SK-N-SH (cell line): ENCODE data around the gene ELMO2. TPM values are rescaled to one million over a fixed set of nuclear protein-coding genes. Genes with fewer than 3 reads are reported as not detected.

ENCODE experiments used
- CTCF ChIA-PET: fragments of 300-600, 350-600 bp; formaldehyde crosslinking; extraction: SDS; loops from one replicate; lab custom pipeline; 2021; lab: Yijun Ruan, JAX
- POLR2A ChIA-PET: fragments of 350-600 bp; sonication (Branson Sonifier 250); formaldehyde crosslinking; extraction: SDS; loops from one replicate; lab custom pipeline; 2020; ENCODE audit warnings: antibody characterized with exemption, inconsistent platforms; lab: Yijun Ruan, JAX
- DNase-seq: peaks from one replicate; pipeline ENCODE4 v3.0.0; 2012
- H2AFZ ChIP-seq: fragments of 200-600 bp; sonication (generic); 2 replicates; pipeline ENCODE4 v1.8.1; 2016; ENCODE audit warnings: antibody characterized with exemption, mild to moderate bottlenecking, low read depth
- H3F3A ChIP-seq: fragments of 200-600 bp; sonication (generic); replicated peaks from 2 replicates; pipeline ENCODE3; 2016; ENCODE audit warnings: antibody characterized with exemption, mild to moderate bottlenecking; ENCODE audit not compliant: insufficient read depth
- H3K27ac ChIP-seq, 2 experiments: fragments of 200-500 bp in 1 of 2; fragments of 200-600 bp in 1 of 2; sonication (Bioruptor generic) in 1 of 2; sonication (generic), shearing (Covaris generic) in 1 of 2; 2 replicates each; pipeline versions ENCODE4 v1.5.1 to v1.6.1; 2014 to 2016; ENCODE audit warnings: low read depth in 2 of 2, inconsistent platforms in 1 of 2, low read length in 1 of 2, mild to moderate bottlenecking in 1 of 2, mixed read lengths in 1 of 2
- H3K27me3 ChIP-seq: fragments of 200-600 bp; sonication (generic), shearing (Covaris generic); 2 replicates; pipeline ENCODE4 v1.6.1; 2016; ENCODE audit warnings: mixed run types; ENCODE audit not compliant: insufficient read depth
- H3K36me3 ChIP-seq, 2 experiments: fragments of 200-500 bp in 1 of 2; fragments of 200-600 bp in 1 of 2; sonication (Bioruptor generic) in 1 of 2; sonication (generic) in 1 of 2; replicated peaks in 1 of 2; 2 replicates each; pipeline versions ENCODE3 to v1.5.1; 2014 to 2016; ENCODE audit warnings: low read length in 1 of 2, mild to moderate bottlenecking in 1 of 2; ENCODE audit not compliant: insufficient read depth in 2 of 2, control insufficient read depth in 1 of 2
- H3K4me1 ChIP-seq, 2 experiments: fragments of 200-500 bp in 1 of 2; fragments of 200-600 bp in 1 of 2; sonication (Bioruptor generic) in 1 of 2; sonication (generic), shearing (Covaris generic) in 1 of 2; 2 replicates each; pipeline versions ENCODE4 v1.5.1 to v1.6.1; 2014 to 2016; ENCODE audit warnings: low read depth in 1 of 2, low read length in 1 of 2, mixed run types in 1 of 2; ENCODE audit not compliant: insufficient read depth in 2 of 2, control insufficient read depth in 1 of 2
- H3K4me2 ChIP-seq: fragments of 200-600 bp; sonication (generic), shearing (Covaris generic); 2 replicates; pipeline ENCODE4 v1.6.1; 2017; ENCODE audit warnings: mixed run types
- H3K4me3 ChIP-seq, 2 experiments: fragments of 200-500 bp in 1 of 2; fragments of 200-600 bp in 1 of 2; sonication (Bioruptor generic) in 1 of 2; sonication (generic), shearing (Covaris generic) in 1 of 2; 2 replicates each; pipeline versions ENCODE4 v1.5.1 to v1.8.1; 2014 to 2016; ENCODE audit warnings: low read depth in 2 of 2, inconsistent platforms in 1 of 2, low read length in 1 of 2, mild to moderate bottlenecking in 1 of 2, mixed read lengths in 1 of 2, moderate library complexity in 1 of 2
- H3K79me2 ChIP-seq: fragments of 200-600 bp; sonication (generic); 2 replicates; pipeline ENCODE4 v1.8.1; 2017; ENCODE audit warnings: mild to moderate bottlenecking; ENCODE audit not compliant: insufficient read depth
- H3K9ac ChIP-seq: fragments of 200-600 bp; sonication (generic); 2 replicates; pipeline ENCODE4 v1.6.1; 2017; ENCODE audit warnings: mixed run types
- H3K9me2 ChIP-seq: fragments of 200-600 bp; sonication (generic); 2 replicates; pipeline ENCODE4 v1.6.1; 2017; ENCODE audit warnings: mixed run types
- H3K9me3 ChIP-seq: fragments of 200-600 bp; sonication (generic); 2 replicates; pipeline ENCODE4 v1.6.1; 2017; ENCODE audit warnings: mixed run types, mild to moderate bottlenecking, moderate library complexity
- H4K20me1 ChIP-seq: fragments of 200-600 bp; sonication (generic); 2 replicates; pipeline ENCODE4 v1.6.1; 2017; ENCODE audit warnings: mild to moderate bottlenecking, mixed run types; ENCODE audit not compliant: insufficient read depth
- ELF1 ChIP-seq: IDR thresholded peaks from 2 replicates; pipeline ENCODE4 v1.4.0; 2012
- EP300 ChIP-seq, 2 experiments: IDR thresholded peaks; 2 replicates each; pipeline versions ENCODE4 v1.4.0 to v1.6.1; 2012; ENCODE audit warnings: borderline replicate concordance in 1 of 2, low read depth in 1 of 2, low read length in 1 of 2
- FOSL2 ChIP-seq: IDR thresholded peaks from 2 replicates; pipeline ENCODE4 v1.4.0; 2012; ENCODE audit warnings: low read depth, mild to moderate bottlenecking, moderate library complexity, borderline replicate concordance
- FOXJ3 ChIP-seq: sonication (generic); formaldehyde crosslinking; IDR thresholded peaks from 2 replicates; pipeline ENCODE4 v1.5.1; 2020; ENCODE audit warnings: mild to moderate bottlenecking, missing genetic modification reagents
- GABPA ChIP-seq: IDR thresholded peaks from 2 replicates; pipeline ENCODE4 v1.4.0; 2012; ENCODE audit warnings: low read depth, mild to moderate bottlenecking
- GATA2 ChIP-seq: sonication (generic); formaldehyde crosslinking; IDR thresholded peaks from 2 replicates; pipeline ENCODE4 v1.5.0; 2020; ENCODE audit warnings: mild to moderate bottlenecking, missing genetic modification reagents
- MEF2A ChIP-seq: IDR thresholded peaks from 2 replicates; pipeline ENCODE4 v1.4.0; 2012; ENCODE audit warnings: low read depth, borderline replicate concordance
- MXI1 ChIP-seq: IDR thresholded peaks from 2 replicates; pipeline ENCODE4 v1.6.1; 2012; ENCODE audit warnings: mild to moderate bottlenecking, low read depth, low read length, improper control_type of control experiment
- NFIC ChIP-seq: IDR thresholded peaks from 2 replicates; pipeline ENCODE4 v1.4.0; 2012; ENCODE audit warnings: borderline replicate concordance
- RAD21 ChIP-seq: IDR thresholded peaks from 2 replicates; pipeline ENCODE4 v1.6.1; 2012; ENCODE audit warnings: mild to moderate bottlenecking, low read length
- RCOR1 ChIP-seq: fragments of 150-350 bp; IDR thresholded peaks from 2 replicates; pipeline ENCODE4 v1.6.1; 2017; ENCODE audit warnings: antibody characterized with exemption, low read length
- RXRA ChIP-seq: IDR thresholded peaks from 2 replicates; pipeline ENCODE4 v1.4.0; 2012; ENCODE audit warnings: low read depth, mild to moderate bottlenecking, borderline replicate concordance
- SMC3 ChIP-seq: IDR thresholded peaks from 2 replicates; pipeline ENCODE4 v1.6.1; 2012; ENCODE audit warnings: low read depth, low read length, improper control_type of control experiment
- TAF1 ChIP-seq: IDR thresholded peaks from 2 replicates; pipeline ENCODE4 v1.6.1; 2012; ENCODE audit warnings: low read depth, mild to moderate bottlenecking, low read length, moderate library complexity, borderline replicate concordance
- YY1 ChIP-seq: IDR thresholded peaks from 2 replicates; pipeline ENCODE4 v1.4.0; 2012; ENCODE audit warnings: low read depth, mild to moderate bottlenecking
- WGBS: methylation state at CpG from one replicate; pipeline ENCODE4 v1.1.6; 2017; ENCODE audit warnings: low lambda C conversion rate; 5-methylcytosine and 5-hydroxymethylcytosine counted together
- polyA plus RNA-seq, 3 experiments: library from polyadenylated mRNA; depleted of rRNA; stranded (reverse); fragments of >200 nt; gene quantifications; 2 replicates each; pipeline ENCODE4 v1.2.3, GENCODE V29; 2012
- TF ChIP-seq, protein P1 (sequence below): IDR thresholded peaks from 2 replicates; pipeline ENCODE4 v1.4.0; 2012; ENCODE audit warnings: low read depth
- TF ChIP-seq, protein P2 (sequence below): IDR thresholded peaks from 2 replicates; pipeline ENCODE4; 2012
- TF ChIP-seq, protein P3 (sequence below): fragments of 150-350 bp; IDR thresholded peaks from 2 replicates; pipeline ENCODE4 v1.6.1; 2017; ENCODE audit warnings: antibody characterized with exemption, low read length, low read depth, borderline replicate concordance
- TF ChIP-seq, protein P4 (sequence below): fragments of 150-350 bp; IDR thresholded peaks from 2 replicates; pipeline ENCODE4 v1.6.1; 2016; ENCODE audit warnings: mild to moderate bottlenecking, low read depth, low read length
- TF ChIP-seq, protein P5 (sequence below): IDR thresholded peaks from 2 replicates; pipeline ENCODE4 v1.4.0; 2012; ENCODE audit warnings: low read depth, borderline replicate concordance

Gene ELMO2
- polyA plus RNA-seq, 1 of the 3 experiments (the other 2 are of a cell fraction), result 32.1 TPM

DNA sequence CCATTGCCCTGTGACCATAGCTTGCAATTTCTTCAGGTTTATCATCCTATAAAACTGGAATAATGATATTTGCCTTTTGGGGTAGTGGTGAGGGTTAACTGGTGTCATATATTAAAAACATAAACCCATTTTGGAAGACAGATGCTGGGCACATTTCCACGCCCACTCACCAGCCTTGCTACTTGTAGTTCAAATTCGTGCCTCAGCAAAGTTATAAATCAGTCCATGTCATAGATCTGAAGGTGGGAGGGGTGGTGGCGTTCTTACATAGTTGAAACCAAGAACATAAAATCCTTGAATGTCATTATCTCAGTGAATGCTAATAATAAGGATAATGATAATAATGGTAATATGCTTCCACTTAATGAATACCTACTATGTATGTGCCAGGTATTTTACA, 9.4 kb upstream of the ELMO2 start:
- DNase-seq, result no peak
- TF ChIP-seq, protein P1, sequence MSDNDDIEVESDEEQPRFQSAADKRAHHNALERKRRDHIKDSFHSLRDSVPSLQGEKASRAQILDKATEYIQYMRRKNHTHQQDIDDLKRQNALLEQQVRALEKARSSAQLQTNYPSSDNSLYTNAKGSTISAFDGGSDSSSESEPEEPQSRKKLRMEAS, result no peak
- TF ChIP-seq, protein P2, sequence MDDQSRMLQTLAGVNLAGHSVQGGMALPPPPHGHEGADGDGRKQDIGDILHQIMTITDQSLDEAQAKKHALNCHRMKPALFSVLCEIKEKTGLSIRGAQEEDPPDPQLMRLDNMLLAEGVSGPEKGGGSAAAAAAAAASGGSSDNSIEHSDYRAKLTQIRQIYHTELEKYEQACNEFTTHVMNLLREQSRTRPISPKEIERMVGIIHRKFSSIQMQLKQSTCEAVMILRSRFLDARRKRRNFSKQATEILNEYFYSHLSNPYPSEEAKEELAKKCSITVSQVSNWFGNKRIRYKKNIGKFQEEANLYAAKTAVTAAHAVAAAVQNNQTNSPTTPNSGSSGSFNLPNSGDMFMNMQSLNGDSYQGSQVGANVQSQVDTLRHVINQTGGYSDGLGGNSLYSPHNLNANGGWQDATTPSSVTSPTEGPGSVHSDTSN, result no peak
- no peak for TF ChIP-seq YY1
- no peak for TF ChIP-seq ELF1
- no peak for TF ChIP-seq MEF2A
- TF ChIP-seq, protein P3, sequence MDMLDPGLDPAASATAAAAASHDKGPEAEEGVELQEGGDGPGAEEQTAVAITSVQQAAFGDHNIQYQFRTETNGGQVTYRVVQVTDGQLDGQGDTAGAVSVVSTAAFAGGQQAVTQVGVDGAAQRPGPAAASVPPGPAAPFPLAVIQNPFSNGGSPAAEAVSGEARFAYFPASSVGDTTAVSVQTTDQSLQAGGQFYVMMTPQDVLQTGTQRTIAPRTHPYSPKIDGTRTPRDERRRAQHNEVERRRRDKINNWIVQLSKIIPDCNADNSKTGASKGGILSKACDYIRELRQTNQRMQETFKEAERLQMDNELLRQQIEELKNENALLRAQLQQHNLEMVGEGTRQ, result no peak
- no peak for TF ChIP-seq GATA2 (CRISPR knock-in tag)
- Histone ChIP-seq H3K36me3 (no peaks in the 10 kb centered on the region), H3K4me1 (peaks cover 0 to under 1% of the 10 kb centered on the region in 2 experiments; a peak in 1 of 4 replicates), H3K27ac (no peak overlapping the region), H3K9me2 (no peaks in the 10 kb centered on the region), H3K4me3 (no peak overlapping the region), H3K9me3 (no peaks in the 10 kb centered on the region), H4K20me1 (no peaks in the 10 kb centered on the region), H3K79me2 (no peaks in the 10 kb centered on the region), H3K27me3 (no peaks in the 10 kb centered on the region), H3F3A (no peaks in the 10 kb centered on the region), H2AFZ (no peak overlapping the region), H3K9ac (no peak overlapping the region), H3K4me2 (no peak overlapping the region)
- ChIA-PET POLR2A (no interaction called here), CTCF (interaction anchor here (0.9 kb wide), 2 partner anchors 12 to 241 kb away, joined by 3 read pairs; no protein-coding TSS in a partner anchor)
- 44% methylated on average over 3 of the region's 3 CpGs for WGBS

DNA sequence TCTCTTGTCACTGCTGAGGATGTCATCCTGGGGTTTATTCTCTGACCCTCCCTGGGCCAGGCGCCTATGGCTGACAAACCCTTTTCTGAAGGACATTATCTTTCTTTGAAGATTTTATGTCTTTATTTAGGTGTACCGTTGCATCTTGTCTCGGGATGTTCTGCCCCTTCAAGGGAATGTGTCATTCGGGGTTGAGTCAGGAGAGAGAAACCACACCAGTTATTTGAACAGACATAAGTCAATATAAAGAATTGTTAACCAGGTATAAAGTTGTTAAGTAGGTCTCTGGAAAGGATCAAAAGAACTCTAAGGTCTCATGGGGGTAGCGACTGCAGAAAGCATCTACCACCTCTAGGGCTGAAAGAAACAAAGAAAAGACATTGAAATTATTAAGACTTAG, 8.2 kb upstream of the ELMO2 start:
- no peaks in the 10 kb centered on the region for H3K36me3 ChIP-seq
- CTCF ChIA-PET, result interaction anchor here (0.8 to 1.4 kb wide), 6 partner anchors 8 to 286 kb away, joined by 3 to 5 read pairs (median 3); no protein-coding TSS in a partner anchor
- H3K79me2 ChIP-seq, result no peaks in the 10 kb centered on the region
- H3K9me3 ChIP-seq, result no peaks in the 10 kb centered on the region
- no peaks in the 10 kb centered on the region for H4K20me1 ChIP-seq
- no peak overlapping the region for H3K27ac ChIP-seq
- H3K4me2 ChIP-seq, result no peak overlapping the region
- 53% methylated on average over 5 of the region's 5 CpGs for WGBS
- no peak overlapping the region for H3K9ac ChIP-seq
- H3K9me2 ChIP-seq, result no peaks in the 10 kb centered on the region
- H3K4me1 ChIP-seq, result peaks cover 0 to 3% of the 10 kb centered on the region in 2 experiments; a peak in 1 of 4 replicates
- DNase-seq, result no peak
- no peak for TF ChIP-seq RAD21
- TF ChIP-seq FOSL2, result no peak
- no peak for TF ChIP-seq RCOR1
- no peak for TF ChIP-seq GABPA
- no peak for TF ChIP-seq FOXJ3
- no peak for TF ChIP-seq TAF1
- TF ChIP-seq, protein P4, sequence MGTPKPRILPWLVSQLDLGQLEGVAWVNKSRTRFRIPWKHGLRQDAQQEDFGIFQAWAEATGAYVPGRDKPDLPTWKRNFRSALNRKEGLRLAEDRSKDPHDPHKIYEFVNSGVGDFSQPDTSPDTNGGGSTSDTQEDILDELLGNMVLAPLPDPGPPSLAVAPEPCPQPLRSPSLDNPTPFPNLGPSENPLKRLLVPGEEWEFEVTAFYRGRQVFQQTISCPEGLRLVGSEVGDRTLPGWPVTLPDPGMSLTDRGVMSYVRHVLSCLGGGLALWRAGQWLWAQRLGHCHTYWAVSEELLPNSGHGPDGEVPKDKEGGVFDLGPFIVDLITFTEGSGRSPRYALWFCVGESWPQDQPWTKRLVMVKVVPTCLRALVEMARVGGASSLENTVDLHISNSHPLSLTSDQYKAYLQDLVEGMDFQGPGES, result no peak
- no peak for TF ChIP-seq SMC3
- no peak for TF ChIP-seq MXI1
- TF ChIP-seq RXRA, result no peak
- TF ChIP-seq EP300 (IDR thresholded peaks at IDR 0.05; ENCODE audit: borderline replicate concordance in 1 of 2, low read depth in 1 of 2, low read length in 1 of 2), result no peak
- no peak for TF ChIP-seq YY1
- TF ChIP-seq, protein P5, sequence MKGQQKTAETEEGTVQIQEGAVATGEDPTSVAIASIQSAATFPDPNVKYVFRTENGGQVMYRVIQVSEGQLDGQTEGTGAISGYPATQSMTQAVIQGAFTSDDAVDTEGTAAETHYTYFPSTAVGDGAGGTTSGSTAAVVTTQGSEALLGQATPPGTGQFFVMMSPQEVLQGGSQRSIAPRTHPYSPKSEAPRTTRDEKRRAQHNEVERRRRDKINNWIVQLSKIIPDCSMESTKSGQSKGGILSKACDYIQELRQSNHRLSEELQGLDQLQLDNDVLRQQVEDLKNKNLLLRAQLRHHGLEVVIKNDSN, result no peak
- no peak for TF ChIP-seq NFIC
- H3K27me3 ChIP-seq, result no peaks in the 10 kb centered on the region
- no peak overlapping the region for H3K4me3 ChIP-seq
- H2AFZ ChIP-seq, result no peak overlapping the region
- no peaks in the 10 kb centered on the region for H3F3A ChIP-seq
- POLR2A ChIA-PET, result no interaction called here
